ENCODE data around the gene TTC7B.

The TTC7B gene

DNA sequence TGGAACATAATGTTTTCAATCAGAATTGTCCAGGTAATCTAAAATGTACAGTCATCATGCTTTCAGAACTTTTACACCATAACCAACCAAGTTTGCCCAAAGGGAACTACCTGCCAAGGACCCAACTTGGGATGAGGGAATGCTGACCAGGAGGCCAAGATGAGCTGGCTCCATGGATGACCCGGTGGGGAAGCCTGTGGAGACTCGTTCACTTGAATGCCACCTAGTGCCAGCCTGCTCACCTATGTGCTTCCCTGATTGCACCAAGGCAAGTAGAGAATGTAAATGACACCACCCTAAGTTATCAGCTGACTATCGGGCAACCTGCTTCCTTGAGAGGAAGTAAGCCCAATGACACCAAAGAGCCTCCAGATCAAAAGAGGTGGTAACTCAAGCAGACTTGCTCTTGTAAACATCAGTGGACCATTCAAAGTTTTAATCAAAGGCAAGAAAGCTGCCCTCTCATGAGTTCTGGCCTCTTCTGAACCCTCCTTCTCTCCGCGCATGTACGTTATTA lies 137.3 kb downstream of the TTC7B start:
- no peak overlapping the region for H3K27ac Mint-ChIP-seq
- H3K4me1 Mint-ChIP-seq, result no peaks in the 10 kb centered on the region
- no peaks in the 10 kb centered on the region for H3K36me3 Mint-ChIP-seq
- no peak overlapping the region for H3K4me3 Mint-ChIP-seq
- H3K9me3 Mint-ChIP-seq, result no peaks in the 10 kb centered on the region
- H3K27me3 Mint-ChIP-seq, result no peaks in the 10 kb centered on the region
- ATAC-seq, result no peak

DNA sequence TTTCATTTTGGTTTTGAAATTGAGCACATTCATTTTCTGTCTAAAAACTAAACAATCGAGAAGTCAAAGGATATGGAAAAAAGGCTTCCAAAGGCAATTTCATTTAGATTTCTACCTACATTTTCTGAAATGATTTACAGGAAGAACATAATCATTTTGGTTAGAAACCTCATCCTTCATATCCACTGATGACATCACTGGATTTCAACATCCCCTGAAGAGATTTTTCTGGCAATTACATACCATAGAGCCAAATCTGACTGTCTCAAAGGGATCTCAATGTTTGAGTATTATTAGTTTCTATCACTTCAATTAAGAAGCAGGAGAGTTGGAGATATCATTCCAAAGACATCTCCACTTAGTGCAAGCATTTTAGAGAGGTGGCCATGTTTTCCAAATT lies 137.8 kb downstream of the TTC7B start:
- ATAC-seq, result no peak
- Mint-ChIP-seq H3K27me3 (no peaks in the 10 kb centered on the region), H3K36me3 (no peaks in the 10 kb centered on the region), H3K27ac (no peak overlapping the region), H3K9me3 (no peaks in the 10 kb centered on the region), H3K4me1 (no peaks in the 10 kb centered on the region), H3K4me3 (no peak overlapping the region)

DNA sequence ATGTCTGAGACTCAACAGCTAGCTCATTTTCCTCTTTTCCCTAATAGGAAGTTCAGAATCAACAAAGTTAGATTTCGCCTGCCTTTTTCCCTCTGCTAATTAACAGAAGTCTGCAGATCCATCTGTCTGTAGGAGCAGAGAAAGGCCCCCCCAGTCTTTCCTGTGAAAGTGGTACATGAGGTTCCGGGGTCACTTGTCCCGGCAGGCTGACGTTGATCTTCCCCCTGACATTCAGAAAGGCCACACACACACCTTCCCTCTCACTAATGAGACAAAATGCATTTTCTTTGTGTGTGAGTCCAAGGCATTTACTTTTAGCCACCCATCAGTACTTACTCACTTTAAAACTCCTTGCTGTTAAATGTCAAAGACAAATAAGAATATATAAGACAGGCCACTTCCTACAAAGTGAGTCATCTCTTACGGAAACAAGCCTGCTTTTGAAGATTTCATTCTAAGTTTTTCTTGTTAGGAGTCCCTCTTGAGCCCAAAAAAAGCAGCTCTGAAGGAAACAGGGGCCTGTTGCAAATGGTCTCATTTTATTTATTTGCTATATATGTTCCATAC lies 138.7 kb downstream of the TTC7B start:
- no peaks in the 10 kb centered on the region for H3K36me3 Mint-ChIP-seq
- no peaks in the 10 kb centered on the region for H3K4me1 Mint-ChIP-seq
- H3K9me3 Mint-ChIP-seq, result no peaks in the 10 kb centered on the region
- no peaks in the 10 kb centered on the region for H3K27me3 Mint-ChIP-seq
- no peak for ATAC-seq
- no peak overlapping the region for H3K4me3 Mint-ChIP-seq
- no peak overlapping the region for H3K27ac Mint-ChIP-seq

DNA sequence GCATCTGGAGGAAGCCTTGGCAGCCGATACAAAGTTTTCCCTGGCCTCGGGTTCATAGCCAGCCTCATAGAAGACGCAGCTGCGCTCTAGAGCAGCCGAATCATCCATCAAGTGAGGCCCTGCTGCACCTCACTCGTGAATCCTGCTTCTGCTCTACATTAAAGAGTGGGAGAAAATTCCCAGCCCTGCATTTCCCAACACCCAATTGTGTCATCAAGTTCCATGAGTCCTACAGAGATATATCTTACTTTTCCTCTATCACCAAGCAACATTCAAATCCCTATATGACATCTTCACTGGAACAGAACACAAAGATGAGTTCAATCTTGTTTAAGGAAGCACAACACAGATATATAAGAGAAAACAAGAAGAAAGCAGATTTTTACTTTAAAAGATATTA lies 139.3 kb downstream of the TTC7B start:
- ATAC-seq, result no peak
- Mint-ChIP-seq H3K36me3 (no peaks in the 10 kb centered on the region), H3K4me1 (peaks cover 4% of the 10 kb centered on the region), H3K4me3 (no peak overlapping the region), H3K9me3 (no peaks in the 10 kb centered on the region), H3K27me3 (no peaks in the 10 kb centered on the region), H3K27ac (no peak overlapping the region)

DNA sequence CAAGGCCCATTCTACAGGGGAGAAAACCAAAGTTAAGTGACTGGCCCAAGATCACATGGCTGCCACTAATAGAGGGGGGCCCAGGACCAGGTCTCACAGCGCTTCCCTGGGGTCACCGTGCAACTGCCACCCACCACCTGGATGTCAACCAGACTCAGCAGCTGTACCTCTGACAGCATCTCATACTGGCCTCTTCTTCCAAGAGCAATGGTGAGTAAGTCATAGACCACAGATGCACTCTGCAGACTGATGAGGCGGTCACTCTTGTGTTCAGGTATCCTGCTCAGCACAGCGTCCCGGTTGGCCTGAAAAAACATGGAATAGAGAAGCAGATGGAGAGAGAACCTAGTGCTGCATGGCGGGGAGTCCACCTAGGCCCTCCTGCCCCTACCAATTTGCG lies 139.9 kb downstream of the TTC7B start:
- H3K4me1 Mint-ChIP-seq, result peaks cover 10% of the 10 kb centered on the region
- ATAC-seq, result no peak

DNA sequence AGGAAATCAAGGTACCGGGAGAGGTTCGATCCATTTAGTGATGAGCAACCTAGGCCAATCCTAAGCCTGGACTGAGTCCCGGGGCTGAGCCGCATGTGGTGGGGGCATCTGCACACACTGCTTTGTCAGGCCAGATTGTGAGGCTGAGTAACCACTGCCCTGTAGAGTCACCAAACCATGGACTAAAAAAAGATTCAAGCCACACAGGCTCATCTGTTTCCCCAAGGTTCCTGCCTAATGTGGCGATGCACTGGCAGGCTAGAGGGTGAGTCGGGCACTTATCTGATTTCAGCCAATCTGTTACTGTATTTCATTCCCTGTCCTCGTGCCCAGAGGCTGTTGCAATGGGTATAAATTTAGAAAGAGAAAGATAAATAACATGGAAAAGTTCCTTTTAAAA lies 140.8 kb downstream of the TTC7B start:
- Mint-ChIP-seq H3K4me1 (peaks cover 12% of the 10 kb centered on the region), H3K27ac (no peak overlapping the region), H3K36me3 (no peaks in the 10 kb centered on the region), H3K9me3 (no peaks in the 10 kb centered on the region), H3K27me3 (no peaks in the 10 kb centered on the region), H3K4me3 (no peak overlapping the region)
- no peak for ATAC-seq

More for the DNA sequence above, 139.9 kb downstream of the TTC7B start:
- Mint-ChIP-seq H3K27me3 (no peaks in the 10 kb centered on the region), H3K9me3 (no peaks in the 10 kb centered on the region), H3K36me3 (no peaks in the 10 kb centered on the region), H3K4me3 (no peak overlapping the region), H3K27ac (no peak overlapping the region)

DNA sequence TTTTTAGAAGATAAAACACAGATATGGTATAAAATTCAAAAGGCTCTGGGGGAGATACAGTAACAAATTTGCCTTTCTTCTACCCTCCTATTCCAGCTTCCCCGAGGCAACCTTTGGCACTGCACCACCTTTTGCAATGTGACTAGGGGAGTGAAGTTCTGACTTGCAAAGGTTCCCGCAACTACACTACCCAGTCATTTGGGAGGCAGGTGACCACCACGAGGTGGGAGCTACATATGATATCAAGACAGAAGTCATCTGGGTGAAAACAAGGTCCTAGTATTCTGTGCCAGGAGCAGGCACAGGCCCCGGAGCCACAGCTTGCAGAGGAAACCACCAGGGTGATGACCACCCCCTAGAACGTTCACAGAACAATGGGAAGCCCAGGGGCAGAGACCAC lies 141.5 kb downstream of the TTC7B start:
- ATAC-seq, result no peak
- H3K27me3 Mint-ChIP-seq, result no peaks in the 10 kb centered on the region
- H3K9me3 Mint-ChIP-seq, result peaks cover 5% of the 10 kb centered on the region
- H3K4me1 Mint-ChIP-seq, result peaks cover 12% of the 10 kb centered on the region
- H3K36me3 Mint-ChIP-seq, result peaks cover 4% of the 10 kb centered on the region
- no peak overlapping the region for H3K4me3 Mint-ChIP-seq
- no peak overlapping the region for H3K27ac Mint-ChIP-seq

DNA sequence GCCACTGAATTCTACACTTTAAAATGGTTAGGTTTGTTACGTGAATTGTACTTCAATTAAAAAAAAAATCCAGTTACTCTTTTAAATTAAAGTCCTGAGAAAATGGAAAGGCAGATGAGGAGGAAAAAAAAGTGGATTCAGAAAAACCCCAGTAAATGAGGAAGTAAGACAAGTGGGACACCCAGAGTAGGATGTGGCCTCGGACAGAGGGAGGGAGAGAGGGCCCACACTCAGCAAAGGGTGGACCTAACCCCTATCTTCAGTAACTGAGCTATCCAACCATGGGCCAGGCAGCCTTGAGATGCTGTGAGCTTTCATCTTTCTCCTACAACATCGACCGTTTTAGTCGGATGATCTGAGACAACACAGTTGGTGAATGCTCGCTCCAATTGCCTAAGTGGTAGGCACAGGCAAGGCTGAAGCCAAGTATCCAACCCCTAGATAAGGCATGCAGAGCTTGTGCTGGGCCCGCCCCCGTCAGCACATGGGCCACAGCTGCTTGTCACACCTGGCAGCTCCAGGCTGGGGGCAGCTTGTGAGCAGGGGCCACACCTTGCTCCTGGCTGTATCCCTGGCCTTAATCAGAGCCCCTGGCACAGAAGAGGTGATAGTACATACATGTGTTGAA lies 142.1 kb downstream of the TTC7B start:
- Mint-ChIP-seq H3K4me3 (no peak overlapping the region), H3K27me3 (no peaks in the 10 kb centered on the region), H3K4me1 (peaks cover 12% of the 10 kb centered on the region), H3K27ac (no peak overlapping the region), H3K36me3 (peaks cover 6% of the 10 kb centered on the region), H3K9me3 (peaks cover 6% of the 10 kb centered on the region)
- no peak for ATAC-seq

DNA sequence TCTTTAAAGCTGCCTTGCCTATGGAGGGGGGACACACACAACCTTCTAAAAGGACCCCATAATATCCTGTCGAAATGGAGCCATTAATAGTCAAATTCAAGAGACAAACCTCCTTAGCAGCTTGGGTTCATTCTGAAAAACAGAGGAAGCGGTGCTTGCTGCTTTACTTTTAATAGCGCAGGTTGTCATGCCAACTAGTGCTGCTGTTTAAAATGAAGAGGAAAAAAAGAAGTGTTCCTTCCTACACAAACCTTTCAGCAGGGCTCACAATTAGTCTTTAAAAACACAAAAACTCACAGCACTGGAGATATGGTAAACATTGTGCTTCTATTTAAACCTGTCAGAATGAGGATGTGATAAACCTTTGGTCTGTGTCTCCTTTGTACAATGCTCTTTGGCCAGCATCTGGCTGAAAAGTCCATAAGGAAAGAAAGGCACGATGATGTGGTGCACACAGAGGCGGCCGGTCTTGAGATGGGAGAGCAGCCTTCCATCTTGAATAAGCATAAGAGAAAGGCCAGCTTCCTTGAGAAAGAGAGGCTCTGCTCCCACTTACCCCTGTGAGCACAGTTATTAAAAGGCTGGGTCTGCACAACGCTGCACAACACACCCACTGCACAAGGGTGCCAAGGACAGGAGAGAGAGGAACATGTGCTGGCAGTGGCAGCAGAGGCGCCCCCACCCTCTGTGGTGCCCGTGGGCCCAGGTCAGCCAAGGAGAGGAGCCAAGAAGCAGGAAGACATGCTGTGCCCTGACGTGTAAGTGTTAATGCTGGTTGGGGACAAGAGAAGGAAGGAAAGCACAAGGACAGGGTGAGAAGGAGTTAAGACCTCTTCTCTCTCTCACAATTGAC lies 144.6 kb downstream of the TTC7B start:
- ATAC-seq, result peak; percentile 54
- Mint-ChIP-seq H3K4me3 (no peak overlapping the region), H3K27me3 (no peaks in the 10 kb centered on the region), H3K4me1 (peaks cover 12% of the 10 kb centered on the region), H3K36me3 (peaks cover 6% of the 10 kb centered on the region), H3K27ac (peak overlapping the region; percentile 38), H3K9me3 (peaks cover 6% of the 10 kb centered on the region)

DNA sequence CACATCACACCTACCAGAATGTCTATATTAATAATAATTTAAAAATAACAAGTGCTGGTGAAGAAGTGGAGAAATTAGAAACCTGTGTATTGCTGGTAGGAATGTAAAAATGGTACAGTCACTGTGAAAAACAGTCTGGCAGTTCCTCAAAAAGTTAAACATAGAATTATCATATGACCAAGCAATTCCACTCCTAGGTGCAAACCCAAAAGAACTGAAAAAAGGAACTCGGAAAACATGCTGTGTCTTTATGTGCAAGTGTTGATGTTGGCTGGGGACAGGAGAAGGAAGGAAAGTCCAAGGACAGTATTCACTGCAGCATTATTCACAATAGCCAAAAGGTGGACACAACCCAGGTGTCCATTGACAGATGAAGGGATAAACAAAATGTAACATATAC lies 146.5 kb downstream of the TTC7B start:
- Mint-ChIP-seq H3K4me1 (peaks cover 12% of the 10 kb centered on the region), H3K27me3 (no peaks in the 10 kb centered on the region), H3K36me3 (peaks cover 6% of the 10 kb centered on the region), H3K4me3 (no peak overlapping the region), H3K9me3 (peaks cover 6% of the 10 kb centered on the region), H3K27ac (no peak overlapping the region)
- ATAC-seq, result no peak

DNA sequence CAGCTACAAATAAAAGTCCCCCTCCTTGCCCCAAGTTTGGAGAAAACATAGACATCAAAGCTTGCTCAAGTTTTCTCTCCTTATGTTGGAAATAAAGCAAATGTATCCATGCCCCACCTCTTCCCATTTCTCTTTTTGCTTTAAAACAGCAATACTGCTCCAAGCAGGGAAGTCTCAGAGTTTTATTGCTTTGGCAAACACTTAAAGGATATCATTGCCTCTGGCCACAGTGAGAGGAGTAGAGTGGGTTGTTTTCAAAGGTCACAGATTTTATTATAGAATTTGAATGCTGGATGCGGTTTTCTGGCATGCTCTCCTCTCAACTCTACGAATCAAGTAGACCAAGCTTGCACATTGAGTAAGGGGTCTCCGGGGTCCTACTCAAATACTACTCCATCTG lies 149.7 kb downstream of the TTC7B start:
- H3K4me3 Mint-ChIP-seq, result no peak overlapping the region
- no peak for ATAC-seq
- H3K36me3 Mint-ChIP-seq, result peaks cover 6% of the 10 kb centered on the region
- no peaks in the 10 kb centered on the region for H3K27me3 Mint-ChIP-seq
- H3K27ac Mint-ChIP-seq, result no peak overlapping the region
- H3K4me1 Mint-ChIP-seq, result peaks cover 4% of the 10 kb centered on the region
- peaks cover 6% of the 10 kb centered on the region for H3K9me3 Mint-ChIP-seq

DNA sequence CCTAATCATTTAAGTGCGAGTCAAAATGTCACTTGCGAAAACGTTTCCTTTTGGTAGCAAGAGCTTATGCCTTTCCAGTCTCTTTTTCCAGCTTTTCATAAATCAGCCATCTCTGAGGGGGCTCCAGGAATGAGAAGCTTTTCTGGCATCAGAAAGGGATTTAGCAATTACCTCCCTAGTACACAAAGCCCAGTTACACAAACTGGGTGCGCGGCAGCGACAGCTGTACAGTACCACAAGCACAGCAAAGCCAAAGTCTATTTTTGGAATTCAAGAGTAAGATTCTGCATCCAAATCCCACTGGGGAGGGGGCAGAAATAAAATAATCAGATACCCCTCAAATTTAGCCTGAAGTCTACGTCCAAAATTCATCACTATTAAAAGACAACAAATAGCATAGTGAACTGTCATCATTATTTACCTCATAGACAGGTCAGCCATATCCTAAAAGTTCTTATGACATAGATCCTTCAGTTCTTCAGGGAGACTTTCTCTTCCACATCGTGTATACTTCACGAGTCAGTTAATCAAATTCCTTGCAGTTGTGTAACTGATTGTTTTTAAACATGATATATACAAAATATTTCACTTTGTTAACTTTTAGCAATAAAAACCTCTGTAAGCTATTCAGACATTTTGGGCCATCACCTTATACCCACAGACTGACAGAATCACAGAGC lies 150.8 kb downstream of the TTC7B start:
- no peak for ATAC-seq
- H3K4me3 Mint-ChIP-seq, result no peak overlapping the region
- peaks cover 6% of the 10 kb centered on the region for H3K36me3 Mint-ChIP-seq
- no peaks in the 10 kb centered on the region for H3K27me3 Mint-ChIP-seq
- peaks cover 6% of the 10 kb centered on the region for H3K9me3 Mint-ChIP-seq
- no peaks in the 10 kb centered on the region for H3K4me1 Mint-ChIP-seq
- no peak overlapping the region for H3K27ac Mint-ChIP-seq

DNA sequence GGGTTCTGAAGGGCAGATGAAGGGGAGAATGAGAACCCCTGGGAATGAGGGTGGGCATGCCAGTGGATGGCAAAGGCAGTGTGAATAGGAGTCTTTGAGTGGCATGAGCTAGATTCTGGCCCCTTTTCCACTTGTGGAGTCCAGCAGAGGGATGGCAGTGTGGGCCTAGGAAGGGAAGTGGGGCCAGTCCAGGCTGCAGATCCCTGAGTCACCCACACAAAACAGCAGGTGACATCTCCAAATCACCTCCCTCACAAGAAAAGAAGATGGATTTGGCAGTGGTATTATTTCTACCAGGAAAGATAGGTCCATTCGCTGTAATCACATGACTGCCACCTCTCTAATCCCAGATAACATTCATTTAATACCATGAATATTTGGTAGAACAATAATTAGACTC lies 151.3 kb downstream of the TTC7B start:
- H3K9me3 Mint-ChIP-seq, result peaks cover 3% of the 10 kb centered on the region
- no peak overlapping the region for H3K27ac Mint-ChIP-seq
- peaks cover under 1% of the 10 kb centered on the region for H3K27me3 Mint-ChIP-seq
- ATAC-seq, result no peak
- H3K36me3 Mint-ChIP-seq, result peaks cover 4% of the 10 kb centered on the region
- no peaks in the 10 kb centered on the region for H3K4me1 Mint-ChIP-seq
- no peak overlapping the region for H3K4me3 Mint-ChIP-seq

DNA sequence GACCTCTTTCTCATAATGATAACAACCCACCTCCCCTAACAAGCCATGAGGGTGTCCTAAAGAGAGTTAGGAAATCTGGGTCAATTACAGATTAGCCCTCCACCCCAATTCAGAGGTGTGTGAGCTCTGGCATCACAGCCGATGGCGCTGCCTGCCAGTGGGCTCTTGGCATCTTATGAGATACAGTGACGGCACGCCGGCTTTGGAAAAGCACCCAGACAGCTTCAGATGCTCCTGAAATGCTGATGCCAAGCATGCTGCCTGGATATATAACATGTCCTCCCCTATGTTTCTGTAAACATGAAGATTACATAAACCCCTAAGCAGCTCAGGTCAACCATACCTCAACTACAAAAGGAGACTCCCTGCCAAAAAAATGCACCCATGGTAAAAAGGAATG lies 152.6 kb downstream of the TTC7B start:
- no peak for ATAC-seq
- Mint-ChIP-seq H3K27ac (no peak overlapping the region), H3K36me3 (no peaks in the 10 kb centered on the region), H3K9me3 (no peaks in the 10 kb centered on the region), H3K4me3 (no peak overlapping the region), H3K4me1 (peaks cover 5% of the 10 kb centered on the region), H3K27me3 (peaks cover 12% of the 10 kb centered on the region)

DNA sequence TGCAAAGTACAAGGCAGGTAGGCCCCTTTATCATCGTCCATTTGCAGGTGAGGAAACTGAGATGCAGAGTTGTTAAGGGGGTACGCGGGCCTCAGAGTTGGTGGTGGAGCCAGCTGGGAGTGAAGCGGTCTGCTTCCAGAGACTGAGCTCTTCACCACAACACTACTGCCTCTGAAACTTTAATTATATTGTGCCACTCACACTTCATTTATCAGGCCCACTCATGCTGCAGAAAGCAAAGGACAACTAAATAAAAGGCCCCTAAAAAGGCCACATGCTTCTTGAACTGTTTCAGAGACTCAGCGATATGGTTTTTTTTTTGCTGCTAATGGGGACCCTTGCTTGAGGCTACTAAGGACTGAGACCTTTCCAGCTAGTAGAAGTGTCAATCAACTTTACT lies 153.1 kb downstream of the TTC7B start:
- H3K9me3 Mint-ChIP-seq, result no peaks in the 10 kb centered on the region
- no peak overlapping the region for H3K27ac Mint-ChIP-seq
- no peaks in the 10 kb centered on the region for H3K36me3 Mint-ChIP-seq
- H3K4me3 Mint-ChIP-seq, result no peak overlapping the region
- peaks cover 14% of the 10 kb centered on the region for H3K27me3 Mint-ChIP-seq
- peaks cover 8% of the 10 kb centered on the region for H3K4me1 Mint-ChIP-seq
- no peak for ATAC-seq

All from stimulated activated memory B cell treated with anti-CD40 and anti-IgM and Interleukin-4, amounts not matched to agents 10 μg/mL and 1 μg/mL and 100 μg/mL, for 72 hours (primary cell).